AG09319 (cell line): Measurements from ENCODE around the gene TPX2.
"Not testable (repeated sequence)": the region's sequence is repeated elsewhere in the genome, so short reads cannot be mapped to it uniquely, and the experiment has no call there.

Experiments
- DNase-seq: peaks from one replicate; pipeline ENCODE4 v3.0.0-alpha.2; 2010; ENCODE audit warnings: low read depth; ENCODE audit errors: extremely low read depth
- TF ChIP-seq, protein P1 (sequence below): IDR thresholded peaks from 2 replicates; pipeline ENCODE4 v1.5.1; 2011; ENCODE audit warnings: low read depth, mild to moderate bottlenecking, inconsistent platforms, low read length, moderate library complexity

Gene TPX2

DNA sequence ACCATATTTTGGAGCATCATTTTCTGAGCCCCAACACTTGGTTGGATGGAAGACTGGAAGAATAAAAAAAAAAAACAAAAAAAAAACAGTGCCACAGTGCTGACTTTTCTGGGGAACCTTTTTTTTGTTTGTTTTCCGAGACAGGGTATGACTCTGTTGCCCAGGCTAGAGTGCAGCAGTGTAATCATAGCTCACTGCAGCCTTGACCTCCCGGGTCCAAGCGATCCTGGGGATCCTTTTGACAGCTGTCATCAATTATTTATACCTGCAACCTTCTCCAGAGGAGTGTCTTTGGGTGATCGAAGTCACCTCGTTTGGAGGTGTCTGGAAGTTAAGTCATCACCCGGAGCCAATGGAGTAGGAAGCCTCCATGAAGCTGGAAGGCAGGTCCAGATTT, 7.8 kb upstream of the TPX2 start:
- TF ChIP-seq, protein P1, sequence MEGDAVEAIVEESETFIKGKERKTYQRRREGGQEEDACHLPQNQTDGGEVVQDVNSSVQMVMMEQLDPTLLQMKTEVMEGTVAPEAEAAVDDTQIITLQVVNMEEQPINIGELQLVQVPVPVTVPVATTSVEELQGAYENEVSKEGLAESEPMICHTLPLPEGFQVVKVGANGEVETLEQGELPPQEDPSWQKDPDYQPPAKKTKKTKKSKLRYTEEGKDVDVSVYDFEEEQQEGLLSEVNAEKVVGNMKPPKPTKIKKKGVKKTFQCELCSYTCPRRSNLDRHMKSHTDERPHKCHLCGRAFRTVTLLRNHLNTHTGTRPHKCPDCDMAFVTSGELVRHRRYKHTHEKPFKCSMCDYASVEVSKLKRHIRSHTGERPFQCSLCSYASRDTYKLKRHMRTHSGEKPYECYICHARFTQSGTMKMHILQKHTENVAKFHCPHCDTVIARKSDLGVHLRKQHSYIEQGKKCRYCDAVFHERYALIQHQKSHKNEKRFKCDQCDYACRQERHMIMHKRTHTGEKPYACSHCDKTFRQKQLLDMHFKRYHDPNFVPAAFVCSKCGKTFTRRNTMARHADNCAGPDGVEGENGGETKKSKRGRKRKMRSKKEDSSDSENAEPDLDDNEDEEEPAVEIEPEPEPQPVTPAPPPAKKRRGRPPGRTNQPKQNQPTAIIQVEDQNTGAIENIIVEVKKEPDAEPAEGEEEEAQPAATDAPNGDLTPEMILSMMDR, result no peak
- no peak for DNase-seq

DNA sequence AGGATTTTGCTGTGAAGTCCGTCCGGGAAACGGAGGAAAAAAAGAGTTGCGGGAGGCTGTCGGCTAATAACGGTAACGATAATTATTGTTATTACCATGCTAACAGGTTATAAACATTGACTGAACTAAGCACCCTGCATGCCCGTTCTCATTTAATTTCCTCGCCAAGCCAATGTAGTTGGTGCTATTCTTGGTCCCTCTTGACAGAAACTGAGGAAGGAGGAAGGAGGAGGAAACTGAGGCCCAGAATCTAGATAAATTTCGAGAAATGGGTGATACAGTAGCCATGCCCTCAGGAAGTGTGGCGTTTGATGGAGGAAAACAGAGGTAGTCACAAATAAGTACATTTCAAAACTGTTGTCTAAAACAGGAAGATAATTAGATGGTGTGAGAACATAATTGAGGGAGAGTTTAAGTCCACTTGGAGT, 474 bp downstream of the TPX2 start:
- DNase-seq, result no peak
- TF ChIP-seq, protein P1, result no peak

DNA sequence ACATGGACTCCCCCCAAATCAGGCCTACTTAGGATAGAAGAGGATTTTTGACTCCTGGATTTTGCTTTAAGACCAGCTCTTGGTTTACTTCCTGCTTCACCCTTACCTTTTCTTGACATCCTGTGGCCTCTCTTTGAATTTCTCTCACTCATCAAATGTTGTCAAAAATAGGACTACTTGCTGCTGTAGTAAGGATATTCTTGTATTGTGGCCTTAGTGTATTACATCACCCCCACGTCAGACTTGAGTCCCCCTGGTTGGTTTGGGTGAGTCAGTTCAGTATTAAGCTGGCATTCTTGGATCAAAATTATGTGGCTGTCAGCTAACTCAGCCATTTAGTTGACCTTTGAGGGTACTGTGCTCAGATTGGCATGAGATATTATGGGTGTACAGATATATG, 1.1 kb downstream of the TPX2 start:
- DNase-seq, result no peak
- TF ChIP-seq, protein P1, result no peak

DNA sequence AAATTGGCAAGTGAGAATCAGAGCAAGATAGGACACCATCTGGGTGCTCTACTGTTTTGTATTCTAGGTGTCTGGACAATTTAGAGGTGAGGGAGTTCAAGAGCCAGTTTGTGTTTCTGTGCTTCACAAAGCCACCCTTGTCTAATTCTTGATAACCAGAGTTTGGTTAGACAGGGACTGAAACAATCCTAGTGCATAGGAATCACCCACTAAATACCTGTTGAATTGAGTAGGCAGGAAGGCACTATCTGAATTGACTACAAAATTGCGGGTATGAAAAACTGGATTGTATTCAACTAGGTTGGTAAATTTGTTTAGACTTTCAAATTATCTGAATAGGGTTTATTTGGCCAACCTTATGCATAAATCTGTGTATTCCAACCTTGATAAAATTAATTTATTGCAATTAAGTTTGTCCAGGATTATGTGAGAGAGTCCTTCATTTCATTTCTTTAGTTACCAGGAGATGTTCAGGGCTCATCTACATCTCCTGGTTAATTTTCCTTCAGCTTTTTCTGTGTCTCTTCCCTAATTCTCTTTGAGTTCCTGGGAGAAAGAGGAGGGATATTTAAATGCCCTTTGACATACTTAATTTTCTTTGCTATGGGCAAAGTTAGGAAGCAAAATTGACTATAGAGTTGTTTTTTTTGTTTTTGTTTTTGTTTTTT, 1.7 kb downstream of the TPX2 start:
- TF ChIP-seq, protein P1, result no peak

DNA sequence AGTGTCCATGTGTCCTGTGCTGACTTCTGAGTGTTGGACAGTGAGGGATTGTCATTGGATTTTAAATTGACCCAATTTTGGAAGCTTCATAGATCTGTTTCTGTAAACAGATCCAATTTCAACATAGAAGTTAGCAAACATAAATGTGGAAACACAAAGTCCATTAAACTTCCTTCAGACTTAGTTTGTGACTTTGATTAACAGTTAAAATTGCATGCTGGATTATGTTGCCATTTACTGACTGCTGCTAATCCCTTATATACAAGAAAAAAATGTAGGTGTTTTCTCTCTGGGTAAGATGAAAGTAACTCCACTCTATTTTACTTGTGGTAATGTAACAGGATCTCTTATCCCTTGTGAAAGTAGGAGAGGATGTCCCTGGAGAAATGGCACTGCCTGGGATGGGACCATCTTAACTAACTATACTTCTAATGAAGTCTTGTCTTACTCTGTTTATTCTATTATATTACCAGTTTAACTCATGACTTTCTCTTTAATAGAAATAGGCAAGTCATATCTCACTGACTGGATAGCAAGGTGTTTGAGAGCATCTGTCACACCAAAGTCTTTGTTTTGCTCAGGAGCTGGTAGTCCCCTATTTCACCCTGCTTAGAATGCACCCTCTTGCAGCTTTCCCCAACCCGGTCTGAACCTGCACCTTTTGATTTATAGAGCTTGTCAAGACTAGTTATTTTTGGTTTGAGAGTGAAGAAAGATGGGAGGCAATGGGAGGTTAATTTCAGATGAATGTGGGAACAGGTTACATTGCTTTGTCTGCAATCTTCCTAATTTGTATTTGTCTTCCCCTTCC, 7.2 kb downstream of the TPX2 start:
- TF ChIP-seq, protein P1, result no peak
- no peak for DNase-seq

More for the DNA sequence above, 1.7 kb downstream of the TPX2 start:
- DNase-seq, result no peak

DNA sequence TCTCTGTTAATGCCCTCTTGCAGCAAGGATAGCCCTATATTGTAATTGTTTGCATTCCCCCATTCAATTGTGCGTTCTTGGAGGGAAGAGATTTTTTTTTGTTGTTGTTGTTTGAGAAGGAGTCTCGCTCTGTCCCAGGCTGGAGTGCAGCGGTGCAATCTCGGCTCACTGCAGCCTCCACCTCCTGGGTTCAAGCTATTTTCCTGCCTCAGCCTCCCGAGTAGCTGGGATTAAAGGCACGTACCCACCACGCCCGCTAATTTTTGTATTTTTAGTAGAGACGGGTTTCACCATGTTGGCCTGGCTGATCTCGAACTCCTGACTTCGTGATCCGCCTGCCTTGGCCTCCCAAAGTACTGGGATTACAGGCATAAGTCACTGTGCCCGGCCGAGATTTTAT, 7.9 kb downstream of the TPX2 start:
- DNase-seq, result not testable (repeated sequence)

DNA sequence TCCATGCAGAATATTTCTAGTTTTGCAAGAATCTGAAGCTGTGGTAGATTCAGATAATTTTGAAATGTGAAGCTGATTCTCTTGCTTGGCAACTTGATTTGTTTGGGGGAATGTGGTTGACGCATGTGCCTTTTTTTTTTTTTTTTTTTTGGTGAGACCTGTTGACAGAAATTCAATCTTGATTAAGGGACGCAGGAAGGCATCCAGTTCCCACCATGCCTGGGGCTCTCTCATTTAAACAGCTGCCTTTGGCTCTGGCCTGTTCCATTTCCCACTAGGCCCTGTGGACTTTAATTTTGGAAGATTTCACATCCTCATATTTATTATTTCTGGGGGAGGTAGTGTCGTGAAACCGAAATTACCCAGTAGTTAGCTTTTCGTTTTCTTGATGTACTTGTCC, 8.6 kb downstream of the TPX2 start:
- no peak for DNase-seq
- TF ChIP-seq, protein P1, result no peak
